Gastrocnemius medialis (tissue), 4 donors: ENCODE results near the gene MFAP4. TPM values are rescaled to one million over a fixed set of nuclear protein-coding genes. Genes with fewer than 3 reads are reported as not detected.

Source experiments
- ATAC-seq, 2 donors: fragments of 150-250 bp; one replicate each; pipeline ENCODE4 v1.9.1; 2016
- DNase-seq, 2 donors: peaks; one replicate each; pipeline ENCODE4 v3.0.0-alpha.2; 2019
- H3K27ac ChIP-seq, 4 donors: fragments of 200-600 bp; sonication (generic); 1 replicate in 1 of 4; 2 replicates in 3 of 4; pipeline ENCODE4 v1.5.1; 2016 to 2018; ENCODE audit warnings: mild to moderate bottlenecking in 2 of 4, moderate library complexity in 1 of 4
- H3K27me3 ChIP-seq, 3 donors: fragments of 200-600 bp; sonication (generic) in 2 of 3; 1 replicate in 1 of 3; 2 replicates in 2 of 3; pipeline versions ENCODE4 v1.5.1 to v1.6.0; 2016 to 2019; ENCODE audit warnings: mild to moderate bottlenecking in 1 of 3, moderate library complexity in 1 of 3
- H3K36me3 ChIP-seq, 2 donors: fragments of 200-600 bp; sonication (generic) in 1 of 2; one replicate each; pipeline ENCODE4 v1.5.1; 2017 to 2018
- H3K4me1 ChIP-seq, 2 donors: fragments of 200-600 bp; sonication (generic) in 1 of 2; one replicate each; pipeline ENCODE4 v1.5.1; 2016 to 2017; ENCODE audit warnings: mild to moderate bottlenecking in 2 of 2
- H3K4me3 ChIP-seq, 4 donors: fragments of 200-600 bp; sonication (generic) in 3 of 4; 1 replicate in 1 of 4; 2 replicates in 3 of 4; pipeline ENCODE4 v1.5.1; 2016 to 2019; ENCODE audit warnings: mild to moderate bottlenecking in 2 of 4
- H3K9me3 ChIP-seq, 3 donors: fragments of 200-600 bp; sonication (generic) in 2 of 3; 1 replicate in 1 of 3; 2 replicates in 2 of 3; pipeline ENCODE4 v1.5.1; 2016 to 2019
- CTCF ChIP-seq, 5 experiments: fragments of 450-650 bp in 3 of 5; fragments of 200-600 bp in 2 of 5; sonication (generic) in 2 of 5; IDR thresholded peaks in 4 of 5; conservative IDR thresholded peaks in 1 of 5; 1 replicate in 4 of 5; 2 replicates in 1 of 5; pipeline ENCODE4 v1.5.1; 2016 to 2019; ENCODE audit warnings: antibody characterized with exemption in 5 of 5, mild to moderate bottlenecking in 3 of 5, moderate library complexity in 3 of 5
- POLR2A ChIP-seq, 2 donors: fragments of 450-650 bp; IDR thresholded peaks; one replicate each; pipeline ENCODE4 v1.6.1; 2017; ENCODE audit warnings: antibody characterized with exemption in 2 of 2, mild to moderate bottlenecking in 2 of 2, moderate library complexity in 2 of 2
- in situ Hi-C, 4 donors: fragments of 200-750 bp; cut with MboI; loops; one replicate each; pipeline versions ENCODE4 v1.15.0 to v1.8.0; 2017; ENCODE audit warnings: low sequenced_read_pairs in 4 of 4
- intact Hi-C: fragments of 100-400 bp; cut with DNase I; formaldehyde crosslinking; loops from one replicate; pipeline ENCODE4 v1.15.1; 2023; ENCODE audit warnings: low total_unique reads
- total RNA-seq, 4 donors: library from RNA; depleted of rRNA; stranded (reverse); fragments of >200 nt; gene quantifications; one replicate each; pipeline versions ENCODE4 v1.1.0 to v1.2.3, GENCODE V29; 2016

The MFAP4 gene
- total RNA-seq, 4 donors from 2014 or later, result 11.0 to 22.7 (median 14.8) TPM

DNA sequence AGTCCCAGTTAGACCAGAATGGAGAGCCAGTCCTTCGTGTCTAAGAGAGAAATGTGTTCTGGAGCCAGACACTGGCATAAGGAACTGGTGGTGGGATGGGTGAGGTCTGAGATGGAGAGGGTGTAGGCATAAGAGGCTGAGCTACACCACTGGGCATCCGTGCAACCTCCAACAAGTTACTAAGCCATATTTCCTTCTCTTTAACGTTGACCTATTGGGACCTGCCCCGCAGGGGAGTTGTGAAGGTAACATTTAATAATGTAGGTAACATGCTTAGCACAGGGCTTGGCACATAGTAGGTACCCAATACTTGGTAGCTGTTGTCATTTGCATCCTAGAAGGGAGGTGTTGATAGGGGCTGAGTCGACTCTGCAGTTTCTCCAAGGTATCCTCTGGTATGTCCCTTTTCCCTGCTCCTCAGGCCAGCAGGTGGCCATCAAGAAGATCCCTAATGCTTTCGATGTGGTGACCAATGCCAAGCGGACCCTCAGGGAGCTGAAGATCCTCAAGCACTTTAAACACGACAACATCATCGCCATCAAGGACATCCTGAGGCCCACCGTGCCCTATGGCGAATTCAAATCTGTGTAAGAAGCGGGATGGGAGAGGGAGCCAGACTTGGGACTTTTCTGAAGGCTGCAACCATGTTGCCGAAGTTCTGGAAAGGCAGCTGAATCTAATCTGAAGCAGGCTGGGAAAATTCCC, 7.5 kb downstream of the MFAP4 start:
- H3K27ac ChIP-seq, result peak overlapping the region; percentile 83 to 97 (median 94)
- in situ Hi-C loops, result no loop called here
- ATAC-seq (no peak), DNase-seq (no peak)
- H3K4me3 ChIP-seq, result peak overlapping the region; percentile 64 to 90 (median 74)
- peaks cover 7 to 24% of the 10 kb centered on the region in 2 donors for H3K4me1 ChIP-seq
- intact Hi-C loops, result loop anchor here (5.0 to 10.0 kb wide), 4 partner anchors 68 to 268 kb away; partner anchors contain the start of genes ALDH3A2 and SLC47A1
- no peaks in the 10 kb centered on the region for H3K27me3 ChIP-seq
- no peaks in the 10 kb centered on the region for H3K9me3 ChIP-seq
- H3K36me3 ChIP-seq, result peaks cover 0 to 44% of the 10 kb centered on the region in 2 donors
- no peak for TF ChIP-seq CTCF (IDR thresholded peaks at IDR 0.05 in 4 of 5, conservative IDR thresholded peaks at IDR 0.05 in 1 of 5)
- no peak for TF ChIP-seq POLR2A (IDR thresholded peaks at IDR 0.05)

GRCh38 chr17:19378416-19379360, 8.3 kb downstream of the MFAP4 start, which contains the start of gene MAPK7:
Gene MAPK7 (plus strand): TSS chr17:19378498. CDS start chr17:19378901, 403 bp downstream.
- ATAC-seq (peak; percentile 3), DNase-seq (no peak)
- H3K4me1 ChIP-seq, result peaks cover 7 to 16% of the 10 kb centered on the region in 2 donors
- intact Hi-C loops (loop anchor here (1.0 to 10.0 kb wide), 5 partner anchors 16 to 269 kb away; partner anchors contain the start of genes ALDH3A2, B9D1 and SLC47A1), in situ Hi-C loops (no loop called here)
- H3K4me3 ChIP-seq, result peak within 1 kb of the TSS; percentile 64 to 98 (median 83)
- TF ChIP-seq POLR2A (IDR thresholded peaks at IDR 0.05) (peak in 1 of 2 donors; percentile 42), CTCF (IDR thresholded peaks at IDR 0.05 in 4 of 5, conservative IDR thresholded peaks at IDR 0.05 in 1 of 5) (no peak)
- peaks cover 0 to 41% of the 10 kb centered on the region in 2 donors for H3K36me3 ChIP-seq
- no peaks in the 10 kb centered on the region for H3K9me3 ChIP-seq
- no peaks in the 10 kb centered on the region for H3K27me3 ChIP-seq
- H3K27ac ChIP-seq, result peak within 1 kb of the TSS; percentile 83 to 97 (median 94)

DNA sequence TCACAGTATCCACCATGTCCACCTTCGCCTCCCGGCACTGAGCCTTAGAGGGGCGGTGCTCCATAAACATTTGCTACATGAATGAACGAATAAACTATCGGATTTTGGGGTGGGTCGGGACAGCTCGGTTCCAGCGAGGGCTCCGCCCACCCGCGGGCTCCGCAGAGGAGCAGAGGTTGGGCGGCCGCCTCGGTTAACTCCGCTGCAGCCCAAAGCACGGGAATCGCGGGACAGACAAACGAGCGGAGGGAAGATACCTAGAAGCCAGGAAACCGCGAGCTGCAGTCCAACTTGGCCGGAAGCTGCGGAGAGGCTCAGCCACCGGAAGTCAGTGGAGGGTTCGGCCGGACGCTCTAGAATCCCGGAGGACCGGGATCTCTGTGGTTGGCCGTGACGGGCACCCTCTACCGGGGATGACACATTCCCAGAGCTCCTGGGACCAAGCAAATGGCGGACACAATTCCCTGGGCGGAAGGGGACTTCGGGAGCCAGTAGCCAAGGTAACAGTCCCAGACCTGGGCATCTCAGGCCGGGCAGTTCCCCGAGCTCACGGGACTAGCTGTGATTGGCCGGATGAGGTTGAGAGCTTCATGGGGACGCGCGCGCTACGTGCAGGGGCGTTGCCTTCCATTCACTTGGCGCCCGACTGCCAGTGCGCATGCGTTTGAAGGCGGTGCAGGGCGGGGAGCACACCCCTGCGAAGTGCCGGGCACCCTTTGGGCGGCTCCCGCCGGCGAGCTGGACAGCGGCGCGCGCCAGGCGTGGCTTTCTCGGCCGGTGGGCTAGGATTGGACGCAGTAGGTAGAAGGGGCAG, 9.2 kb downstream of the MFAP4 start:
- ATAC-seq (peak; percentile 91 to 93), DNase-seq (peak; percentile 97 to 99)
- H3K36me3 ChIP-seq, result peaks cover 0 to 32% of the 10 kb centered on the region in 2 donors
- peak overlapping the region; percentile 64 to 98 (median 83) for H3K4me3 ChIP-seq
- no peaks in the 10 kb centered on the region for H3K9me3 ChIP-seq
- peaks cover 7 to 16% of the 10 kb centered on the region in 2 donors for H3K4me1 ChIP-seq
- H3K27ac ChIP-seq, result peak overlapping the region; percentile 83 to 97 (median 94)
- intact Hi-C loops (loop anchor here (1.0 to 10.0 kb wide), 6 partner anchors 16 to 269 kb away; partner anchors contain the start of genes ALDH3A2, B9D1 and SLC47A1), in situ Hi-C loops (no loop called here)
- no peaks in the 10 kb centered on the region for H3K27me3 ChIP-seq
- TF ChIP-seq CTCF (IDR thresholded peaks at IDR 0.05 in 4 of 5, conservative IDR thresholded peaks at IDR 0.05 in 1 of 5), result no peak
- TF ChIP-seq POLR2A (IDR thresholded peaks at IDR 0.05), result peak; percentile 75 to 91

DNA sequence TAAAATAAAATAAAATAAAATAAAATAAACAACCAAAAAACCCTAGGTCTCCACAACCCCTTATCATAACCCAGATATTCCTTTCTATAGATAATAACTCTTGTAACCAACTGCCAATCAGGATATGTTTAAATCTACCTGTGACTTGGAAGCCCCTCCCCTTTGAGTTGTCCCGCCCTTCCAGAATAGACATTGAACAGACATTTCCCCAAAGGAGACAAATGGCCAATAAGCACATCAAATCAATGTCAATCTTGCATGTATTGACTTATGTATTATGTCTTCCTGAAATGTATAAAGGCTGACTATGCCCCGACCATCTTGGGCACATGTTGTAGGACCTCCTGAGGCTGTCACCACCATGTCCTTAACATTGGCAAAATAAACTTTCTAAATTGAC, 10.2 kb downstream of the MFAP4 start:
- peaks cover 0 to 22% of the 10 kb centered on the region in 2 donors for H3K36me3 ChIP-seq
- in situ Hi-C loops, result no loop called here
- no peaks in the 10 kb centered on the region for H3K9me3 ChIP-seq
- intact Hi-C loops, result loop anchor here (2.0 to 10.0 kb wide), 5 partner anchors 28 to 270 kb away; partner anchors contain the start of genes ALDH3A2 and SLC47A1
- no peak for TF ChIP-seq CTCF (IDR thresholded peaks at IDR 0.05 in 4 of 5, conservative IDR thresholded peaks at IDR 0.05 in 1 of 5)
- TF ChIP-seq POLR2A (IDR thresholded peaks at IDR 0.05), result no peak
- H3K27me3 ChIP-seq, result no peaks in the 10 kb centered on the region
- ATAC-seq (no peak), DNase-seq (no peak)
- H3K4me1 ChIP-seq, result peaks cover 7 to 16% of the 10 kb centered on the region in 2 donors
- peak overlapping the region; percentile 64 to 98 (median 83) for H3K4me3 ChIP-seq
- peak overlapping the region; percentile 83 to 97 (median 94) for H3K27ac ChIP-seq
